HT1080 (cell line): Measurements from ENCODE around the gene STK16. TPM values are rescaled to one million over a fixed set of nuclear protein-coding genes. Genes with fewer than 3 reads are reported as not detected.

ENCODE experiments used
- small RNA-seq: library from RNA; depleted of rRNA; stranded (forward); fragments of <200 nt; gene quantifications from one replicate; pipeline ENCODE3, GENCODE V24; 2014
- total RNA-seq: library from RNA; depleted of rRNA; stranded (reverse); fragments of >200 nt; shearing (Covaris generic); gene quantifications from 2 replicates; pipeline ENCODE4 v1.2.3, GENCODE V29; 2014; rRNA removed

STK16 gene
- total RNA-seq, 1 experiment from 2014 or later, result 19.6 TPM

Small RNA genes within 50 kb of the gene (small RNA-seq; reads per million reads assigned to genes)
- 0.07 reads per million for gene MIR153-1

Other genes with a start within 250 kb of the STK16 start
- not detected in 2 replicates for gene CFAP65, start 204.0 kb upstream of the STK16 start, total RNA-seq
- gene IHH, start 184.6 kb upstream of the STK16 start, total RNA-seq, result not detected in 2 replicates
- gene NHEJ1, start 84.7 kb upstream of the STK16 start, total RNA-seq, result 17.4 and 22.6 TPM in 2 replicates
- gene SLC23A3, start 75.5 kb upstream of the STK16 start, total RNA-seq, result 0.47 and 0.76 TPM in 2 replicates
- gene CNPPD1, start 68.6 kb upstream of the STK16 start, total RNA-seq, result 20.8 and 23.3 TPM in 2 replicates
- gene RETREG2, start 67.2 kb upstream of the STK16 start, total RNA-seq, result 59.6 and 69.9 TPM in 2 replicates
- gene ZFAND2B, start 38.7 kb upstream of the STK16 start, total RNA-seq, result 43.2 and 43.8 TPM in 2 replicates
- 21.4 and 25.5 TPM in 2 replicates for gene ABCB6, start 26.5 kb upstream of the STK16 start, total RNA-seq
- gene ATG9A, start 15.8 kb upstream of the STK16 start, total RNA-seq, result 37.1 and 47.1 TPM in 2 replicates
- gene ANKZF1, start 15.7 kb upstream of the STK16 start, total RNA-seq, result 24.8 and 27.0 TPM in 2 replicates
- gene GLB1L, start within 50 bp of the STK16 start, total RNA-seq, result 7.3 and 8.4 TPM in 2 replicates
- 0.14 TPM in 1 of 2 replicates, not detected in the other for gene TUBA4B, start 7.8 kb downstream of the STK16 start, total RNA-seq
- gene TUBA4A, start 8.4 kb downstream of the STK16 start, total RNA-seq, result 140 and 154 TPM in 2 replicates
- gene DNAJB2, start 33.9 kb downstream of the STK16 start, total RNA-seq, result 11.5 and 13.8 TPM in 2 replicates
- gene PTPRN, start 63.9 kb downstream of the STK16 start, total RNA-seq, result 10.2 and 11.2 TPM in 2 replicates
- not detected in 2 replicates for gene RESP18, start 87.3 kb downstream of the STK16 start, total RNA-seq
- gene DNPEP, start 142.4 kb downstream of the STK16 start, total RNA-seq, result 77.0 and 94.9 TPM in 2 replicates
- not detected in 2 replicates for gene DES, start 172.9 kb downstream of the STK16 start, total RNA-seq
- gene SPEG, start 189.4 kb downstream of the STK16 start, total RNA-seq, result 20.6 and 23.0 TPM in 2 replicates